H1 (cell line): Measurements from ENCODE around the gene NAT8L. TPM values are rescaled to one million over a fixed set of nuclear protein-coding genes. Genes with fewer than 3 reads are reported as not detected.

Source experiments
- CTCF ChIA-PET: fragments of 300-600 bp; sonication (Branson Sonifier 250); formaldehyde crosslinking; loops from one replicate; lab custom pipeline; 2021; ENCODE audit not compliant: partially characterized antibody; lab: Charles Lee
- POLR2A ChIA-PET: fragments of 300-600 bp; sonication (Branson Sonifier 250); formaldehyde crosslinking; loops from one replicate; lab custom pipeline; 2021; ENCODE audit warnings: inconsistent platforms; ENCODE audit not compliant: partially characterized antibody; lab: Charles Lee
- DNase-seq, 2 experiments: peaks; one replicate each; pipeline versions ENCODE4 v3.0.0 to v3.0.0-alpha.2; 2010 to 2022; ENCODE audit warnings: low spot score in 2 of 2, low read depth in 1 of 2, mixed read lengths in 1 of 2
- FAIRE-seq: peaks from 2 replicates; lab custom pipeline; 2011; peaks lifted over from hg19 to GRCh38; lab: Jason Lieb, UNC
- H2AFZ ChIP-seq: 2 replicates; pipeline ENCODE4 v1.8.1; 2012; ENCODE audit warnings: low read length, inconsistent platforms
- H2AK5ac ChIP-seq: 2 replicates; pipeline ENCODE4 v1.6.1; 2013; ENCODE audit warnings: low read depth, low read length
- H2BK120ac ChIP-seq: replicated peaks from 2 replicates; pipeline ENCODE3; 2013; ENCODE audit warnings: low read depth, low read length, inconsistent platforms
- H2BK12ac ChIP-seq: 2 replicates; pipeline ENCODE4 v1.6.1; 2013; ENCODE audit warnings: low read depth, low read length
- H2BK15ac ChIP-seq: 2 replicates; pipeline ENCODE4 v1.6.1; 2013; ENCODE audit warnings: low read length
- H2BK20ac ChIP-seq: 2 replicates; pipeline ENCODE4 v1.6.1; 2013; ENCODE audit warnings: low read length
- H2BK5ac ChIP-seq: 2 replicates; pipeline ENCODE4 v1.6.1; 2013; ENCODE audit warnings: low read depth, low read length
- H3K14ac ChIP-seq: 2 replicates; pipeline ENCODE4 v1.6.1; 2013; ENCODE audit warnings: inconsistent platforms; ENCODE audit not compliant: insufficient read length
- H3K18ac ChIP-seq: 2 replicates; pipeline ENCODE4 v1.6.1; 2013; ENCODE audit warnings: low read length; ENCODE audit errors: extremely low read depth
- H3K23ac ChIP-seq: 2 replicates; pipeline ENCODE4 v1.6.1; 2013; ENCODE audit warnings: inconsistent platforms; ENCODE audit not compliant: insufficient read length
- H3K23me2 ChIP-seq: 2 replicates; pipeline ENCODE4 v1.6.1; 2013; ENCODE audit warnings: low read depth, low read length
- H3K27ac ChIP-seq: 2 replicates; pipeline ENCODE4 v1.6.1; 2011; ENCODE audit warnings: low read depth, low read length, inconsistent platforms
- H3K27me3 ChIP-seq, 4 experiments: replicated peaks in 1 of 4; 1 replicate in 1 of 4; 2 replicates in 3 of 4; pipeline versions ENCODE4 v1.6.1 to v1.8.1; 2011 to 2013; ENCODE audit warnings: low read length in 3 of 4, mild to moderate bottlenecking in 3 of 4, inconsistent platforms in 2 of 4, mixed read lengths in 2 of 4, moderate library complexity in 1 of 4; ENCODE audit not compliant: control insufficient read depth in 3 of 4, insufficient read depth in 3 of 4; ENCODE audit errors: extremely low read depth in 1 of 4
- H3K36me3 ChIP-seq, 4 experiments: 2 replicates each; pipeline versions ENCODE4 v1.6.1 to v1.8.1; 2011 to 2013; ENCODE audit warnings: mild to moderate bottlenecking in 4 of 4, low read length in 3 of 4, moderate library complexity in 2 of 4, control low read depth in 1 of 4, inconsistent platforms in 1 of 4; ENCODE audit not compliant: insufficient read depth in 4 of 4, control insufficient read depth in 2 of 4
- H3K4ac ChIP-seq: replicated peaks from 2 replicates; pipeline ENCODE3; 2013; ENCODE audit warnings: low read length, low read depth, mixed read lengths, inconsistent platforms; ENCODE audit not compliant: insufficient read length
- H3K4me1 ChIP-seq, 4 experiments: replicated peaks in 1 of 4; 1 replicate in 1 of 4; 2 replicates in 3 of 4; pipeline versions ENCODE4 v1.6.1 to v1.8.1; 2011 to 2013; ENCODE audit warnings: low read length in 3 of 4, inconsistent platforms in 2 of 4, mixed read lengths in 1 of 4; ENCODE audit not compliant: insufficient read depth in 4 of 4, control insufficient read depth in 3 of 4
- H3K4me2 ChIP-seq, 2 experiments: 2 replicates each; pipeline versions ENCODE4 v1.6.1 to v1.8.1; 2011 to 2013; ENCODE audit warnings: low read depth in 2 of 2, low read length in 2 of 2, control low read depth in 1 of 2, inconsistent platforms in 1 of 2, mild to moderate bottlenecking in 1 of 2; ENCODE audit not compliant: insufficient read depth in 1 of 2
- H3K4me3 ChIP-seq, 4 experiments: fragments of 200-600, 300-600 bp in 1 of 4; sonication (generic), shearing (Covaris generic), sonication (Bioruptor Twin) in 1 of 4; 2 replicates each; pipeline versions ENCODE4 v1.5.1 to v1.8.1; 2011 to 2016; ENCODE audit warnings: low read length in 4 of 4, low read depth in 3 of 4, control low read depth in 2 of 4, inconsistent platforms in 2 of 4, mild to moderate bottlenecking in 2 of 4, mixed read lengths in 1 of 4, moderate library complexity in 1 of 4; ENCODE audit not compliant: insufficient read depth in 2 of 4; ENCODE audit errors: extremely low read depth in 1 of 4
- H3K56ac ChIP-seq: replicated peaks from 2 replicates; pipeline ENCODE3; 2013; ENCODE audit warnings: low read depth, mild to moderate bottlenecking, mixed read lengths, low read length, inconsistent platforms; ENCODE audit not compliant: insufficient read length
- H3K79me1 ChIP-seq: 2 replicates; pipeline ENCODE4 v1.6.1; 2013; ENCODE audit warnings: low read depth, low read length, control low read depth
- H3K79me2 ChIP-seq, 2 experiments: 2 replicates each; pipeline versions ENCODE4 v1.6.1 to v1.8.1; 2012 to 2013; ENCODE audit warnings: low read length in 2 of 2, mild to moderate bottlenecking in 2 of 2, inconsistent platforms in 1 of 2; ENCODE audit not compliant: insufficient read depth in 2 of 2, control insufficient read depth in 1 of 2
- H3K9ac ChIP-seq, 4 experiments: replicated peaks in 1 of 4; 1 replicate in 1 of 4; 2 replicates in 3 of 4; pipeline versions ENCODE4 v1.6.1 to v1.8.1; 2011 to 2013; ENCODE audit warnings: low read depth in 3 of 4, low read length in 3 of 4, control low read depth in 2 of 4, mild to moderate bottlenecking in 2 of 4, moderate library complexity in 2 of 4, inconsistent platforms in 1 of 4; ENCODE audit errors: extremely low read depth in 1 of 4
- H3K9me3 ChIP-seq, 2 experiments: 2 replicates each; pipeline versions ENCODE4 v1.6.1 to v1.8.1; 2012 to 2013; ENCODE audit warnings: mild to moderate bottlenecking in 2 of 2, moderate library complexity in 2 of 2, control low read depth in 1 of 2, inconsistent platforms in 1 of 2, low read depth in 1 of 2, low read length in 1 of 2, mixed read lengths in 1 of 2; ENCODE audit not compliant: insufficient read depth in 2 of 2
- H4K20me1 ChIP-seq, 2 experiments: replicated peaks in 1 of 2; 2 replicates each; pipeline versions ENCODE3 to v1.8.1; 2011 to 2013; ENCODE audit warnings: inconsistent platforms in 2 of 2, low read length in 2 of 2, mild to moderate bottlenecking in 1 of 2; ENCODE audit not compliant: insufficient read depth in 2 of 2, control insufficient read depth in 1 of 2
- H4K5ac ChIP-seq: 2 replicates; pipeline ENCODE4 v1.6.1; 2013; ENCODE audit warnings: low read length, low read depth, mixed read lengths, inconsistent platforms; ENCODE audit not compliant: insufficient read length
- H4K8ac ChIP-seq: 2 replicates; pipeline ENCODE4 v1.8.0; 2013; ENCODE audit warnings: mild to moderate bottlenecking, moderate library complexity, low read length, inconsistent platforms; ENCODE audit not compliant: insufficient read depth; ENCODE audit errors: extremely low read depth
- H4K91ac ChIP-seq: replicated peaks from 2 replicates; pipeline ENCODE3; 2013; ENCODE audit warnings: low read length, mixed read lengths, inconsistent platforms; ENCODE audit not compliant: insufficient read length
- CBX5 ChIP-seq: fragments of 300-800, 300-1000 bp; sonication (generic); IDR thresholded peaks from 2 replicates; pipeline ENCODE4 v1.7.1; 2016; ENCODE audit warnings: antibody characterized with exemption, low read length, low read depth
- CTCF ChIP-seq, 3 experiments: IDR thresholded peaks; 1 replicate in 2 of 3; 2 replicates in 1 of 3; pipeline versions ENCODE4 v1.5.1 to v1.6.1; 2011; ENCODE audit warnings: low read length in 3 of 3, mild to moderate bottlenecking in 3 of 3, inconsistent platforms in 2 of 3, low read depth in 1 of 3, moderate library complexity in 1 of 3; ENCODE audit not compliant: insufficient read depth in 1 of 3; ENCODE audit errors: control extremely low read depth in 1 of 3
- FOSL1 ChIP-seq: IDR thresholded peaks from 2 replicates; pipeline ENCODE4 v1.6.1; 2011; ENCODE audit warnings: mild to moderate bottlenecking, low read depth, low read length, moderate library complexity; ENCODE audit not compliant: insufficient read depth
- GABPA ChIP-seq: IDR thresholded peaks from 2 replicates; pipeline ENCODE4 v1.6.1; 2011; ENCODE audit warnings: mild to moderate bottlenecking, low read length, moderate library complexity, borderline replicate concordance; ENCODE audit not compliant: insufficient read depth
- KDM5A ChIP-seq: fragments of 200-600 bp; IDR thresholded peaks from 2 replicates; pipeline ENCODE4 v1.7.1; 2012; ENCODE audit warnings: mild to moderate bottlenecking, low read length, inconsistent platforms, mixed read lengths
- RAD21 ChIP-seq, 2 experiments: IDR thresholded peaks in 1 of 2; conservative IDR thresholded peaks in 1 of 2; 2 replicates each; pipeline ENCODE4 v1.6.1; 2011; ENCODE audit warnings: low read depth in 2 of 2, low read length in 2 of 2, improper control_type of control experiment in 1 of 2, inconsistent platforms in 1 of 2, mild to moderate bottlenecking in 1 of 2, moderate library complexity in 1 of 2
- SAP30 ChIP-seq: fragments of 300-600 bp; sonication (generic); IDR thresholded peaks from 2 replicates; pipeline ENCODE4 v1.7.1; 2012; ENCODE audit warnings: low read length, moderate library complexity, mild to moderate bottlenecking, inconsistent platforms; ENCODE audit not compliant: insufficient read depth, insufficient replicate concordance
- SIN3A ChIP-seq, 2 experiments: IDR thresholded peaks in 1 of 2; conservative IDR thresholded peaks in 1 of 2; 2 replicates each; pipeline ENCODE4 v1.6.1; 2011 to 2012; ENCODE audit warnings: low read length in 2 of 2, improper control_type of control experiment in 1 of 2, low read depth in 1 of 2, mild to moderate bottlenecking in 1 of 2
- WGBS, 2 experiments: shearing (Covaris generic) in 1 of 2; methylation state at CpG; one replicate each; pipeline versions ENCODE4 v1.1.6 to v1.1.7; 2013 to 2015; ENCODE audit warnings: low lambda C conversion rate in 2 of 2, mixed read lengths in 2 of 2, inconsistent platforms in 1 of 2, low coverage in 1 of 2, missing lambda C conversion rate in 1 of 2; ENCODE audit not compliant: insufficient replicate concordance in 2 of 2, insufficient coverage in 1 of 2, insufficient read length in 1 of 2; ENCODE audit errors: extremely low coverage in 1 of 2, missing lambda C conversion rate in 1 of 2; 5-methylcytosine and 5-hydroxymethylcytosine counted together
- polyA plus RNA-seq, 7 experiments: library from polyadenylated mRNA; depleted of rRNA in 3 of 7; stranded (reverse) in 5 of 7; unstranded in 2 of 7; fragments of >200 nt in 5 of 7; fragments of 200-250 nt in 2 of 7; gene quantifications; 1 replicate in 5 of 7; 2 replicates in 1 of 7; 4 replicates in 1 of 7; pipeline versions ENCODE4 v1.2.1 to v1.2.3, GENCODE V29; 2011 to 2013; ENCODE audit warnings: missing spikeins in 2 of 7, mixed read lengths in 2 of 7
- total RNA-seq: library from RNA; stranded (reverse); fragmentation: NEBNext Ultra II Directional; extraction: Animal tissue kit (Norgen Biotek cat#: 25700); gene quantifications from 2 replicates; pipeline ENCODE4 v1.2.1, GENCODE V29; 2021

Gene NAT8L
- total and polyA plus RNA-seq, 2 of the 8 experiments (the other 6 are each of a cell fraction or from before 2014, with no cell fraction given), result 10.8 TPM

- DNase-seq (peak in 1 of 2 experiments; percentile 45), FAIRE-seq (no peak)
- H3K9me3 ChIP-seq, result no peaks in the 10 kb centered on the region
- H3K79me1 ChIP-seq, result no peaks in the 10 kb centered on the region
- H4K20me1 ChIP-seq, result peaks cover 5 to 9% of the 10 kb centered on the region in 2 experiments
- no peak overlapping the region for H3K56ac ChIP-seq
- no peak overlapping the region for H2AK5ac ChIP-seq
- H2BK15ac ChIP-seq, result no peak overlapping the region
- H3K14ac ChIP-seq, result no peak overlapping the region
- no peak overlapping the region for H3K27ac ChIP-seq
- peaks cover 13% of the 10 kb centered on the region; the same call in 1 of the 2 replicates for H3K23me2 ChIP-seq
- H3K4me2 ChIP-seq, result peak overlapping the region in 1 of 2 experiments; percentile 72; a peak in 3 of 4 replicates
- no peak overlapping the region for H3K9ac ChIP-seq
- H2BK20ac ChIP-seq, result no peak overlapping the region
- H3K4me1 ChIP-seq, result peaks cover 0 to 5% (median 4%) of the 10 kb centered on the region in 4 experiments; a peak in 5 of 7 replicates
- H3K23ac ChIP-seq, result no peak overlapping the region
- H3K36me3 ChIP-seq, result no peaks in the 10 kb centered on the region
- no peak overlapping the region for H2AFZ ChIP-seq
- no peak overlapping the region for H4K5ac ChIP-seq
- no peak overlapping the region for H2BK5ac ChIP-seq
- no peak overlapping the region for H3K18ac ChIP-seq
- H3K79me2 ChIP-seq, result no peaks in the 10 kb centered on the region
- no peak overlapping the region for H4K91ac ChIP-seq
- no peak overlapping the region for H4K8ac ChIP-seq
- peaks cover 22 to 49% (median 38%) of the 10 kb centered on the region in 4 experiments for H3K27me3 ChIP-seq
- 76% methylated on average over 26 of the region's 26 CpGs; no CpG with 5 or more reads in 1 of the 2 experiments for WGBS, 2 experiments
- H3K4me3 ChIP-seq, result peak overlapping the region in 1 of 4 experiments; percentile 65; a peak in 1 of 8 replicates
- ChIA-PET POLR2A (interaction anchor here (0.8 to 1.5 kb wide), 5 partner anchors 9 to 16 kb away, joined by 3 to 5 read pairs (median 4); a partner anchor contains a TSS), CTCF (interaction anchor here (0.6 to 3.0 kb wide), 6 partner anchors 9 to 506 kb away, joined by 3 to 10 read pairs (median 3); no protein-coding TSS in a partner anchor)
- no peak overlapping the region for H2BK12ac ChIP-seq
- no peak overlapping the region for H3K4ac ChIP-seq
- no peak overlapping the region for H2BK120ac ChIP-seq
- no peak for TF ChIP-seq CTCF (IDR thresholded peaks at IDR 0.05; ENCODE audit: control extremely low read depth in 1 of 3, insufficient read depth in 1 of 3, low read depth in 1 of 3, low read length in 3 of 3)
- TF ChIP-seq GABPA, result no peak
- TF ChIP-seq FOSL1, result no peak
- TF ChIP-seq KDM5A, result no peak
- no peak for TF ChIP-seq SAP30
- TF ChIP-seq RAD21 (IDR thresholded peaks at IDR 0.05 in 1 of 2, conservative IDR thresholded peaks at IDR 0.05 in 1 of 2; ENCODE audit: low read depth in 2 of 2, low read length in 2 of 2), result no peak
- TF ChIP-seq SIN3A (conservative IDR thresholded peaks at IDR 0.05 in 1 of 2, IDR thresholded peaks at IDR 0.05 in 1 of 2; ENCODE audit: low read depth in 1 of 2, low read length in 2 of 2), result no peak
- no peak for TF ChIP-seq CBX5
Observed at GRCh38 chr4:2057382-2058065, 1.6 kb upstream of the NAT8L start.
